Activated CD4-positive, alpha-beta T cell treated with anti-CD3 and anti-CD28 coated beads, Interleukin-2, Interleukin-6, amounts not matched to agents 100 ng/mL and 50 ng/mL, durations not matched to agents 16 hours and 8 hours (primary cell): ENCODE results near the gene ZDHHC1.
"Not testable (repeated sequence)": the region's sequence is repeated elsewhere in the genome, so short reads cannot be mapped to it uniquely, and the experiment has no call there.

Experiments used
- DNase-seq: peaks from one replicate; pipeline ENCODE4 v3.0.0-alpha.2; 2020

Gene ZDHHC1

DNA sequence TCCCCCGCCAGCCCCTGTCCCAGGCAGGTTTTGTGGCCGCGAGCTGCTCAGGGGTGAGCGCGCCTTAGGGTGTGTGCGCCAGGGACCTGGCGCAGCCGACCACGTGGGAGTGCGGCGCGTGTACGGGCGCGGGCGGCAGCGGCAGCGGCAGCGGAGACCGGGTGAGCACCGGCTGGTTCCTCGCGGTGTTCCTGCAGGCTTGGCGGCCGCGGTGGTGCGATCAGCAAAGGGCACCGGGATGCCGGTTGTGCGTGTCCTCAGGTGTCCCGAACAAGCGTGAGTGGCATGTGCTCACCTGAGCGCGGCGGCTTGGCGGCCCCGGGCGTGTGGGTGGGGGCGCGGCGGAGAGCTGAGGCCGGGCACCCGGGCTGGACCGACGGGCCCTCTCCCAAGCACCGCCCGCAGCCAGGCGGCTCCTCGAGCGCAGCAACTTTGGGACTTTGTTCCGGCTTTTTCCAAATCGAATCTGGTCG lies 14.3 kb upstream of the ZDHHC1 start:
- DNase-seq = peak; percentile 16

DNA sequence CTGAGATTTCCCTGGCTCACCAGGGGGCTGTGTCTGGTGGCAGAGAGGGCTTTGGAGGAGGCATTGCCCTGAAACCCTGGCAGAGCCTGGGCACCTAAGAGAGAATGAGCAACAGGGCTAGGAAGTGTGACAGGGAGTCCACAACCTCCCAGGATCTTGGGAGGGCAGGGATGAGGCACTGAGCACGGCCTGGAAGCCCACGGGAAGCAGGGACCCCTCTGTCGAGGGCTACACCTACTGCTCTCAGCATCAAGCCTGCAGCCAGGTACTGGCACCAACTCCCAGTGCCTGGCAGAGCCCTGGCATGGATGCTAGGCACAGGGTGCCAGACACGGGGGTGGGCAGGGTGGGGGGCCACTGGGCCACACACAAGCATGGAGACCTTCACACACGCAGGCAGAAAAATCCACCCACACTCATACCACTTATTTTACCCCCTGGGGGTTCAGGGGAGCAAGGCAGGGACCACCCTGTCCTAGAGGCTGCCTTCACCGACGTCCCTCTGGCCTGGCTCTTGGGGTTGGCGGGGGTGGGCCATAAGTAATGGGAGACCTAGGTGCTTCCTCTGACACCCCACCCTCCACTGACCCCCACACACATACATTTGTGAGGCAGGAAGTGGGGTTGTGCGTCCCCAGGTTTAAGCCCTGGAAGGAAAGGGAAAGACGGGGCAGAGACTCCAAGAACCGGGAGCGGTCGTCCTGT lies 13.7 kb upstream of the ZDHHC1 start:
- DNase-seq = no peak

DNA sequence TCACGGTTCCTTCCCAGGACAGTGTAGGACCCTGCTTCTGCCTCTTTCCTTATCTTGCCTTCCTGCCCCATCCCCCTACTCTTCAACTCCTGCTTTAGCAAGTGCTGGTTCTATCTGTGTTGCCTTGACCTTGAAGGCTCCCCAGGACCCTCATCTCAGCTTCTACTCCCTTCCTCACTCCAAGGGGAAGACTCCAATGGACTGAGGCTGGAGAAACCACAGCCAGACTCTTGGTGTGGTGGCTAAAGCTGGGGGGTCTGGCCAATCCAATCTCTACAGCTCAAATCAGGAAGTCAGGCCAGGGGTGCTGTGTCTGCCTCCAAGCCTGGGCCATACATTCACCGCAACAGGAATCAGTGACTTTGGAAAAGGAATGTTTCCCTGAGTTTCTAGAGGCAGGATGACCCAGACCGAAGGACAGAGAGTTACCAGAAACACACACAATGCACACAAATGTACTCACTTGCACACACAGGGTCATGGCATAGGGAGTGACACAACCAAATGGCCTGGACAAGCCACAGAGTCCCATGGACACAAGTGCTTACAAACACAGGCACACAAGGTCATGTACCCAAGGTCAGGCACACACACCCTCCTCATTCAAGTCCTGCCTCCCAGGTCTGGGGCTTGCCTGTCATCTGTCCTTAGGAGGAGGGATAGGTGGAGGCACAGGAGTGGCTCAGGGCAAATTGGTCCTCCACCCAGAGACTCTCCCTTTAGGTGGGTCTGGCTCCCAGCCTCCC lies 12.9 kb upstream of the ZDHHC1 start:
- DNase-seq = no peak

DNA sequence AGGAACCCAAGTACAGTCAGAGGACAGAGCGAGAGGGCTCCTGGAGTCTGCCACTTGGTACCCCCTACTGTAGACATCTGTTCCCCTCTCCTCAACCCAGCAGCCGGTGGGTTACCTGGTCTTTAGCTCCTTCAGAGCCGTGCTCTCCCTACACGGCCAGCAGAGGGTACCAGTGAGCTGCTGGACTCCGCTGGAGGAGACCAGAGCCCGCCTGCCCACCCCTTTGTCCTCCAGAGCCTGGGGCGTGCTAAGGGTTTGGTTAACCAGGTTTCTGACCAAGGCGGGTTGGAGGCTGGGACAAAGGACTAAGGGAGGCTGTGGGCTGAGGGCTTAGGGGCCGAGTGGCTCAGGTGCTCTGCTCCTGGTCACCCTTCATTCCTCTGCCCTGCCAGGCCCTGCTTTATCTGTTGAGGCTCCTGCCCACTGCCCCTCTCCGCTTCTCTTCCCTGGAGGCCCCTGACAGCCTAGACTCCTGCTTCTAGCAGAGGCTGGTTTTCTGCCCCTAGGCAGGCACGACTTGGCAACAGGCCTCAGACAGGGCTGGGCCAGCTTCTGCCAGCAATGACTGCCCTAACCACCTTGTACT lies 12.0 kb upstream of the ZDHHC1 start:
- peak; percentile 69 for DNase-seq

DNA sequence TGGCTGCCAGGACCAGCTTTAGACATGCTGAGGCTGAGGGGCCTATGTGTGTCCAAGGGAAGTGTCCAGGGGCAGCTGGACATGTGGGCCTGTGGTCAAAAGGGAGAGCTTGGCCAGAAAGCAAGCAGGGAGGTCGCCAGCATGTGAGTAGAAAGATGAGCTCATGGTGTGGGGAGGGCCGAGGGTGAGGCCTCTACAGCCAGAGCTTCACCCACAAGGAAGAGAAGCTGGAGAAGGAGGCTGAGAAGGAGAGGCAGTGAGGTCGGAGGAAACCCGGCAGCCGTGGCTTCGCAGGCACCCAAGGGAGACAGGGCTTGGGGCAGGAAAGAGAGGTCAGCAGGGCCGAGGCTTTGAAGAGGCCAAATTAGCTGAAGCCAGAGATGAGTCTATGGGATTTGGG lies 10.7 kb upstream of the ZDHHC1 start:
- no peak for DNase-seq

DNA sequence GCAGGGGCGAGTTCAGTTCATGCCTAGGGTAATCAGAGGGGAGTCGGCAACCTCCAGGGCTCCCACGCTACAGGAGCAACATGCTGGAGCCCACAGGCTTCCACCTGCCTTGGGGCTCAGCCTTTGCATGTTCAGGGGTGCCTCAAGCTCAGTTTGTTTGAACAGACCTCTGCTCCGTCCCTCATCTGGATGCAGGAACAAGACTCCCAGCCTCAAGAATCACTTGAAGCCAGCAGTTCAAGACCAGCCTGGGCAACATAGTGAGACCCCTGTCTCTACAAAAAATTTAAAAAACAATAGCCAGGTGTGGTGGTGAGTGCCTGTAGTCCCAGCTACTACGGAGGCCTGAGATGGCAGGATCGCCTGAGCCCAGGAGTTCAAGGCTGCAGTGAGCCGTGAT lies 9.7 kb upstream of the ZDHHC1 start:
- DNase-seq = no peak

DNA sequence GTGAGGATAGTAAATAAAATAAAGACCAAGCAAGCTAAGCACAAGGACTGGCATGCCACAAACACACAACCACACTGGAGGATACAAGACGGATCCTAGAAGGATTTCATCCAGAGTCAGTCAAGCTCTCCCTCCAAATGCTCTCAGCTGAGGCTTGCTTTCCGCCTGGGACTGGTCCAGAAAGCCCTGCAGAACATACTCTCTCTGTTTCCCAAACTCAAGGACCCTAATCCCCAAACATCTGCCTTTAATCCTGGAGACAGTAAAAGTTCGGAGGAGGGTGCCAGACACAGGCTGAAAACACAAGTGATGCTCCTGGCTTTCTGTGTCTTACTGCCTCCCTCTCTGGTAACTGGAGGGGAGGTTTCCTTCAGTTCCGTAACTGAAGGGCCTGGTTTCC lies 9.3 kb upstream of the ZDHHC1 start:
- no peak for DNase-seq

DNA sequence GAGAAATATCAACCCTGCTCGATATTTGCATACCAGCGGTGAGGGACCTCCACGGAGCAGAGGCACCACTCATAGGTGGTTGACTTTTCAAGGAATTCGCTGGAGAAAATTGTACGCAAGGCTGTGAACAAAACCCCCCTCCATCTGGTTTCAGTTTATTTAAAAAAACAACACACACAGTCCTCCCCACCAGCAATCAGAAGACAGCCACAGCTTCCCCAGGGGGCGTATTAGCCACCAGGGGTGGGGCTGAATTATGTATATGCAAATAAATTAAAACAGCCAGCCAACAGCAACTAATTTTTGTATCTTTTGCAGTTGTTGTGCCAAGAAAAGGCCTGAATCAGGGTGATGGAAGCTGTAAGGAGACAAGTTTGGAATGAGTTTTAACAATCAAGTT lies 8.8 kb upstream of the ZDHHC1 start:
- no peak for DNase-seq

DNA sequence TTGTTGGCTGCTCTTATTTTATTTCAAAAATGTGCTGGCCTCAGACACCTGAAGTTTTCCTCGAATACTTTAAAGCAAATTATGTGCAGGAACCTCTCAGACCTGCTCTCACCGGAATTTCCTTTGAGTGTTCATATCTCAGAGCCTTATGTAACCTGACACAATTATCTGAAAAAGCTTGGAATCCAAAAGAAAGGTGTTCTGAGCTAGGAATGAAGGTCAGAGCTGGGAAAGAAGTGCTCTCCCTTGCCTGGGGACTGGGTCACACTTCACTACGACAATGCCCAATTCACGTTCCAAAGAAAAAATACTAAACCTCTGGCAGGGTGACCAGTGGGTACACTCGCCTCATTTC lies 8.0 kb upstream of the ZDHHC1 start:
- DNase-seq = no peak

DNA sequence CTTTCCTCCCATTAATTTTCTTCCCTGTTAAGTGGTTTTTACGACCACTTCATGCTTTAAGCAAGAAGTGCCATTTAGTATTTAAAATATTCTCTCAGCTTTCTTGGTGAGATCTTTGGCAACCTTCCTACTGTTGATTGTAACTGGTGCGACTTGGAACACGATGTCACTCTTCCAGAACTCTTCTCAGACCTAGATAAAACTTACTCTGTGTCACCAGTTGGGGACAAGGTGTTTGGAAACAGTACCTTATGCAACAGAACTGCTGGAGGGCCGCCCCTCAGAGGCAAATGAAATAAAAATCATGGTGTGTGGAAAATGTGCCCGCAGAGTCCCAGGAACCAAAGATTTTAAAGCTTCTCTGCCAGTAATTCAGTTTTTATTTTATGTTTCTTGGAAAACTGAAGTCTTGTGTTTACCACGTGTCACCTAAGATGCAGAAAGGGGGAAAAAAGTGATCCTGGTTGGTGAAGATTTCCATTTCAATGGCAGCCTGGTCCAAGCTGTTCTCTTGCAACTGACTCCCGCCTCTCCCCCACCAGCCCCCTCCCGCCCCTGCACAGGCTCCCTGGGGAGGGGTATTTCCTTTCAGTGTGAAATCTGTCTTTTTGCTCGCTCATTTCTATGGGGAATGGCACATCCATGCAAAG lies 7.5 kb upstream of the ZDHHC1 start:
- DNase-seq = no peak

DNA sequence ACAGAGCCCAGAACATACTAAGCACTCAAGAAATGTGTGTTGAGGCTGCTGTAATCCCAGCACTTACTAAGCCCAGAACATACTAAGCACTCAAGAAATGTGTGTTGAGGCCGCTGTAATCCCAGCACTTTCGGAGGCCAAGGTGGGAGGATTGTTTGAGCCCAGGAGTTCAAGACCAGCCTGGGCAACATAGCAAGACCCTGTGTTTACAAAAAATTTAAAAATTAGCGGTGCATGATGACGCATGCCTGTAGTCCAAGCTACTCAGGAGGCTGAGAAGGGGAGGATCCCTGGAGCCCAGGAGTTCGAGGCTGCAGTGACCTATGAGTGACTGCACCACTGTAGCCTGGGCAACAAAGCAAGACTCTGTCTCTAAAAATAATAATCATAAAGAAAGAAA lies 6.7 kb upstream of the ZDHHC1 start:
- no peak for DNase-seq

DNA sequence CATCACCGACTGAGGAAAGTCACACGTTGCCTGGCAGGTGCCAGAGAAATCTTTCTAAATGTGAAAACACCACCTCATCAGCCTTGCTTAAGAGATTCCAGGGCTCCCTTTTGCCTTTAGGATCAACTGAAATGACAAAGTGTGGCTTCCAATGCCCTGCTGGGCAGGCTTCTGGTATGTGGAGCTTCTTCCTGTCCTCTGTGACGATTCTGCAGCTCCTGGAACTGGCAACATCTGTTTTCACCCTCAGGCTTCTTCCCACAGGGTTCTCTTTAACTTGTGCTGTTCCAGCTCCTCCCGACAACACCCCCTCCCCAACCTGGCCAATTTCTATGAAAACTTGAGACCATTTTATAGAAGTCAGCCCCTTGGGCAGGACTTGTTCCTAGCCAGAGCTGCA lies 4.8 kb upstream of the ZDHHC1 start:
- no peak for DNase-seq

DNA sequence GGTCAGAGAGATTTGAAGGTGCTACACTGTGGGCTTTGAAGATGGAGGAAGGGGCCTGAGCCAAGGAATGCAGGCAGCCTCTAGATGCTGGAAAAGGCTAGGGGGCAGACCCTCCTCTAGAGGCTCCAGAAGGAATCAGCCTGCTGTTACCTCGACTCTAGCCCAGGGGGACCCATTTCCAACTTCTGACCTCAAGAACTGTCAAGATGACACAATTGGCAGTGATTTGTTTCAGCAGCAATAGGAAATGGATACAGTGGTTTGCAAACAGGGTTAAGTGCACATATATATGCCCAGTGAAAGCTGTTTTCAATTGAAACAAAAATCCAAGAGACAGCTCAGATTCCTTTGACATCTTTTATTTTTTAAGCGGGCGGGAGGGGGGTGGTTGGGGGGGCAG lies 3.7 kb upstream of the ZDHHC1 start:
- DNase-seq = no peak

DNA sequence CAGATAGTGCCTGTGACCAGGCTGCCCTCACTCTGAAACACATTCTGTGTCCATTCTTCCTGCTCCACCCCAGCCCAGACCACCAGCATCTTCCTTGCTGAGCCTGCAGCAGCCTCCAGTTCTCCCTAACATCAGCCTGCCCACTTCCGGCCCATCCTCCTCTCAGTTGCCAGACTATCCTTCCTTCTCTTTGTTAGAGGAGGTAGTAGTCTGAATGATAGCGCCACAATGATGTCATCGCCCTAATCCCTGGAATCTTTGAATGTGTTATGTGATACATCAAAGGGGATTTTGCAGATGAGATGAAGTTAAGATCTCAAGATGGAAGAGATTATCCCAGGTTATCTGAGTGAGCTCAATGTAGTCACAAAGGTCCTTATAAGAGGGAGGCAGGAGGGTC lies 3.2 kb upstream of the ZDHHC1 start:
- no peak for DNase-seq

DNA sequence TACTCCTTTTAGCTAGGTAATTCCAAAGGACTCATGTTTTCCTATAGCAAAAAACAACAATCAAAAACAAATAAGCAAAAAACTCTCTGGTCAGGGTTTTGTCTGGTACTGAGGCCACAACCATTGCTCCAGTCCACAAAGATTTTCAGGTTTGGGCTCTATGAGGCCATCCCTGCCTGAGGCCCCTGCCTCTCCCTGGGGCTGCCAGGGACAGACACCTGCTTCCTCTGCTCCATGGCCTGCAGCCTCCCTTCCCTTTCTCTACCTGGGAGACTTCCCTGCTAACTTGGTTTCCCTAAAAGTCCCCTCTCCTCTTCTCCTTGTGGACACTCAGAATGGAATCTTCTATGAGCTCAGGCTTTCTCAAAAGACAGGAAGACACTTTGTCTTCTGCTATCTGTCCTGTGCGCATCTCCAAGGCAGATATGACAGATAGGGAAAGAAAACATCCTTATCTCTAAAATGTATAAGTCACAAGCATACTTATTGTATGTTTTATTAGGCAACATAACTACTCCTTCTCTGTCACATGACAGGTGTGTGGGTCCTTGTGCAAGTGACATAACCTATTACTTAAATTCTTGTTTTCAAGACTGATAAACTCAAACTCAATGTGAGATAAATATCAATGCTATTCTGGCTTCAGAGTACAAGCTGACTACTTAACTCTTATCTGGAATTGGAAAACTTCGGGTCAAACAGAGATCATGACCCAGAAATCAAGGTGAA lies 1.2 kb upstream of the ZDHHC1 start:
- no peak for DNase-seq

DNA sequence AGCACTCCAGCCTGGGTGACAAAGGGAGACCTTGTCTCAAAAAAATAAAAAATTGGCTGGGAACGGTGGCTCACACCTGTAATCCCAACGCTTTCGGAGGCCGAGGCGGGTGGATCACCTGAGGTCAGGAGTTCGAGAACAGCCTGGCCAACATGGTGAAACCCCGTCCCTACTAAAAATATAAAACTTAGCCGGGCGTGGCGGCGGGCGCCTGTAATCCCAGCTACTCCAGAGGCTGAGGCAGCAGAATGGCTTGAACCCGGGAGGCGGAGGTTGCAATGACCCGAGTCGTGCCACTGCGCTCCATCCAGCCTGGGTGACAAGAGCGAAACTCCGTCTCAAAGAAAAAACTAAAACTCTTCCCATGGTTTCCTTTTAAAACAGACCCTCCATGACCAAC lies 856 bp downstream of the ZDHHC1 start:
- DNase-seq = not testable (repeated sequence)

DNA sequence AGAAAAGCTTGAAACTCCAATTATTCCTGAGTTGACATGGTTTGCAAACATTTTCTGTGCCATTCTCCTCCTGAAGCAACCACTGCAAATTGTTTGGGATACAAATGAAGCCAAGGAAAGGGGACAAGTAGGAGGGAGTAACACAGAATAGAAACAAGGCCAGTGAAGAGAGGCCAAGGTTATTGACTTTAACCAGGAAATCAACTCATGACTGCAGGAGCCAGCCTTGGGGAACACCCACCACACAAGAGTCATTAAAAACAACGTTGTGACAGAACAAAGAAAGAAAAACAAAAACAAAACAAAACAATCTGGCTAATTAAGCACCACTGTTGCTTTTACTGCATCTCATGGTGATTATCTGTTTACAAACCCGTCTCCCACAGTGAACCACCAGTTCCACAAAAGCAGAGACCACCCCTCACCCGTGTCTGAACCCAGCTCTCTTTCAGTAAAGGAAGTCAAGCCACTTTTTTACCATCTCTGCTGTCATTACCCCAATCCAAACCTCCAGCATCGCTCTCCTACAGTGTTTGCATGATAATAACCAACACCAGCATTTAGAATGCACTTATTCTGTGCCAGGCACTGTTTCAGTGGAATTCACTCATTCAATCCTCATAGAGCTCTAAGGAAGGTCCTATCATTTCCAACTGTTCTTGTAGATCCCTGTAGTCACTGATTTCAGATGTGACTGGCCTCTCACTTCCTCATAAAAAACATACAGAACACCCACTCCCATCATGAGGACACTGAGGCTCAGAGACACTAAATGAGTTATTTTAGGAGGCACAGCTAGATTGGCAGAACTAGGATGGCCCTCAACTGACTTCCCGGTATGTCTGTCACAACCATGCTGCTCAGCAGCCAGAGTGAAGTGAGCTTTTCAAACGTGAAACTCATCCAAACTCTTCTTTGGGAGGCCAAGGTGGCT lies 2.0 kb downstream of the ZDHHC1 start:
- no peak for DNase-seq

DNA sequence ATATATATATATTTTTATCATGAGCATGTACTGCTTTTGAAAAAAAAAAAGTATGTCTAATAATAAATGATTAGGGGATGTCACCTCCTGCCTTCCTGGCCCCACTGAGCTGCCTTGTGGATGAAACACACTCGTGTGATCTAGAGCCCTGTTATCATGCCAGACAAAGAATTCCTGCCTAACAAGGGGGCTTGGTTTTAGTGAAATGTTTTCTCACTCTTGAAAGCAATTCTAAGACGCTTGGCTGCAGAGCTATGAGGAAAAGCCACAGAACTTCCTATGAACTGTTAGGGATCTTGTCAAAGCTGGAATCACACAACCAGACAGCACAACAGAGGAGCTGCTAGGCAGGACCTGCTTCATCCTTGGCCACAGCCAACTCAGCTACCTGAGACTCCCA lies 4.0 kb downstream of the ZDHHC1 start:
- DNase-seq = no peak

DNA sequence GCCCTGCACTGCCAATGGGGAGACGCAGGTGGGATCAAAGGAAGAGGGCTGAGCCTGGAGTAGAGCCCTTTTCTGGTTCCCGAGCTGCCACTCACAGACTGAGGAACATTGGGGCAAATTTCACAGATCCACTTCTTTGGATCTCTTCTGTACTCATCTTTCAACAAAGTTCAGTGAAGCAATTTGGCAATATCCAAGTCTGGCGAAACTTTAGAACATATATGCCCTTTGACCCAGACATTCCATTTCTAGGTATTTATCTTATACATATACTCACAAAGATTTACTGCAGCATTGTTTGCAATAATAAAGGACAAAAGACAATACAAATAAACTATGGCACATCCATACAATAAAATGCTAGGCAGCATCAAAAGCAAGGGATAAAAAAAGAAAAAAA lies 4.9 kb downstream of the ZDHHC1 start:
- no peak for DNase-seq

DNA sequence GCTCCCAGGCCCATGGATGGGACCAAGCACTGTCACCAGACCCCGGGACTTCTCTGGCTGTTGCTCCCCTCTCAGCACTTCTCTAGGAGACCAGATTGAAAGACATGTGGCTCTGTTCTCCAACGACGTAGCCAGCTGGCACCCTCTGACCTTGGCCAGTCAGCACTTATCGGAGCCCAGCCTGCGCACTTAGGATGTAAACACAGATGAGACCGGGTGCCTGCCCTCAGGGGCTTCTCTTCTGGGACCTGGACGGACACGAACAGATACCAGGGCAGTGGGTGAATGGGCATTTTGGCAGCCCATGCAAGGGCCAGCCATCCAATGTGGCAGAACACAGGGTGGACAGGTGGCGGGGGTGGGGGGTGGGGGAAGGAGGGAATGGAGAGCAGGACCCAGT lies 6.6 kb downstream of the ZDHHC1 start:
- no peak for DNase-seq

DNA sequence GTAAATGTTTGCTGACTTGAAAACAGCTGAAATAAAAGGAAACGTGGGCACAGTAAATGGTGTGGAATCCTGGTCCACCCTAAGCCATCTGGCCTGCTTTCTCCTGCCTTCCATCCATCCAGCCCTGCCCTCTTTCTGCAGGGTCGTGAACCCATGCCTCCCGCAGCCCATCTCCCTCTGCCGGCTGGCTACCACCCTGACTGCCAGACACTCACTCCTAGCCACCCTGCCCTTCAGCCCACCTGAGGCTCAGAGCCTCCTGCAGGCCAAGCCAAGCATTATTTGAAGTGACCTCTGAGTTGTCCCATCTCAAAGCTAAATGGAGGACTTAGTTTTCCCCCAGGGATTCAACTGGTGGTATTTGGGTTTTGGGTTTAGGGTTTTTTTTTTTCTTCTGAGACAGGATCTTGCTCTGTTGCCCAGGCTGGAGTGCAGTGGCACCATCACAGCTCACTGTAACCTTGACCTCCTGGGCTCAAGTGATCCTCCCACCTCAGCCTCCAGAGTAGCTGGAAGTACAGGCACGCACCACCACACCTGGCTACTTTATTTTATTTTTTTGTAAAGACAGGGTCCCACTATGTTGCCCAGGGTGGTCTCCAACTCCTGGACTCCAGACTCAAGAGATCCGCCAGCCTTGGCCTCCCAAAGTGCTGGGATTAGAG lies 8.4 kb downstream of the ZDHHC1 start:
- DNase-seq = no peak
